ENCODE results near the gene CLK3. TPM values are rescaled to one million over a fixed set of nuclear protein-coding genes. Genes with fewer than 3 reads are reported as not detected.
A peak's percentile ranks its signal among the peaks of the same experiment; 100 is the strongest.

Gene CLK3
- total and polyA plus RNA-seq, 2 of the 13 experiments (the other 11 are each of a cell fraction or from before 2014, with no cell fraction given) = 41.5 to 82.0 TPM

DNA sequence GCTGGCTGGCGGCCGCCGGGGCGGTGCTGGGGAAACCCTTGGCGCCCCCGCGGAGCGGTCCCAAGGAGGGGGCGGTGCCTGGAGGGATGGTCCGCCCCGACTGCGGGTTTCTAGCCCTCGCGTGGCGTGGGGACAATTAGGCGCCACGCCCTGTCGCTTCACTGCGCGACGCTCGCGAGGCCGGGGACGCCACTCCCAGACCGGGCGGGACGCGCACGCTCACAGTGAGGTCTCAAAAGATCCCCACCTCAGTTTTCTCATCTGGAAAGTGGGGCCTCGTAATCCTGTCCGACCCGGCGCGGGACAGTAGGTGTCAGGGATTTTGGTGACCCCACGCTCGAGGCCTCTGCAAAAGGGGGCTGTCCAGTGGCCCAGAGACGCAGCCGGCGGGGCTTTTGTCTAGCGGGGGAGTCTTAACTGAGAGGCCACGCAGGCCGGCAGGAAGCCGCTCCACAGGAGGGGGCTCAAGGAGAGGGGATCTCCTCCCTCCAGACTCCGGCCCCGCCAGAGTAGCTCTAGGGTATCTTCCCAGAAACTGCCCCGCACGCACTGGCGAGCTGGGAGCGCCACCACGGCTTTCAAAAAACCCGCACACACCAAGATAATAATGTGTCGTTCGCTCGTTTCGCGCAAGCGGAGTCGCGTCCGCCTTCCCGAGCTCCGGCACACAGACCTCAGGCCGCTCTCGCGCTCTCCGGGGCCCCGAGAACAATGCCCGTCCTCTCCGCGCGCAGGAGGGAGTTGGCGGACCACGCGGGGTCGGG lies 710 bp upstream of the CLK3 start (continued):
- TF ChIP-seq REXO4 (CRISPR knock-in tag; IDR thresholded peaks at IDR 0.05; ENCODE audit: borderline replicate concordance) (no peak), PAWR (CRISPR knock-in tag; IDR thresholded peaks at IDR 0.05; ENCODE audit: borderline replicate concordance) (no peak), SNAI1 (CRISPR knock-in tag; IDR thresholded peaks at IDR 0.05; ENCODE audit: borderline replicate concordance) (peak; percentile 56; the same call in 1 of the 2 replicates), LCORL (IDR thresholded peaks at IDR 0.05) (no peak), LCORL (CRISPR knock-in tag; IDR thresholded peaks at IDR 0.05) (no peak), SP5 (CRISPR knock-in tag; IDR thresholded peaks at IDR 0.05; ENCODE audit: borderline replicate concordance, low read depth) (peak; percentile 82), ZNF883 (CRISPR knock-in tag; IDR thresholded peaks at IDR 0.05; ENCODE audit: not compliant biosample characterization) (peak; percentile 23), SYNCRIP (IDR thresholded peaks at IDR 0.05; ENCODE audit: insufficient read depth, low read depth, low read length) (no peak)
- TF ChIP-seq, protein P1, sequence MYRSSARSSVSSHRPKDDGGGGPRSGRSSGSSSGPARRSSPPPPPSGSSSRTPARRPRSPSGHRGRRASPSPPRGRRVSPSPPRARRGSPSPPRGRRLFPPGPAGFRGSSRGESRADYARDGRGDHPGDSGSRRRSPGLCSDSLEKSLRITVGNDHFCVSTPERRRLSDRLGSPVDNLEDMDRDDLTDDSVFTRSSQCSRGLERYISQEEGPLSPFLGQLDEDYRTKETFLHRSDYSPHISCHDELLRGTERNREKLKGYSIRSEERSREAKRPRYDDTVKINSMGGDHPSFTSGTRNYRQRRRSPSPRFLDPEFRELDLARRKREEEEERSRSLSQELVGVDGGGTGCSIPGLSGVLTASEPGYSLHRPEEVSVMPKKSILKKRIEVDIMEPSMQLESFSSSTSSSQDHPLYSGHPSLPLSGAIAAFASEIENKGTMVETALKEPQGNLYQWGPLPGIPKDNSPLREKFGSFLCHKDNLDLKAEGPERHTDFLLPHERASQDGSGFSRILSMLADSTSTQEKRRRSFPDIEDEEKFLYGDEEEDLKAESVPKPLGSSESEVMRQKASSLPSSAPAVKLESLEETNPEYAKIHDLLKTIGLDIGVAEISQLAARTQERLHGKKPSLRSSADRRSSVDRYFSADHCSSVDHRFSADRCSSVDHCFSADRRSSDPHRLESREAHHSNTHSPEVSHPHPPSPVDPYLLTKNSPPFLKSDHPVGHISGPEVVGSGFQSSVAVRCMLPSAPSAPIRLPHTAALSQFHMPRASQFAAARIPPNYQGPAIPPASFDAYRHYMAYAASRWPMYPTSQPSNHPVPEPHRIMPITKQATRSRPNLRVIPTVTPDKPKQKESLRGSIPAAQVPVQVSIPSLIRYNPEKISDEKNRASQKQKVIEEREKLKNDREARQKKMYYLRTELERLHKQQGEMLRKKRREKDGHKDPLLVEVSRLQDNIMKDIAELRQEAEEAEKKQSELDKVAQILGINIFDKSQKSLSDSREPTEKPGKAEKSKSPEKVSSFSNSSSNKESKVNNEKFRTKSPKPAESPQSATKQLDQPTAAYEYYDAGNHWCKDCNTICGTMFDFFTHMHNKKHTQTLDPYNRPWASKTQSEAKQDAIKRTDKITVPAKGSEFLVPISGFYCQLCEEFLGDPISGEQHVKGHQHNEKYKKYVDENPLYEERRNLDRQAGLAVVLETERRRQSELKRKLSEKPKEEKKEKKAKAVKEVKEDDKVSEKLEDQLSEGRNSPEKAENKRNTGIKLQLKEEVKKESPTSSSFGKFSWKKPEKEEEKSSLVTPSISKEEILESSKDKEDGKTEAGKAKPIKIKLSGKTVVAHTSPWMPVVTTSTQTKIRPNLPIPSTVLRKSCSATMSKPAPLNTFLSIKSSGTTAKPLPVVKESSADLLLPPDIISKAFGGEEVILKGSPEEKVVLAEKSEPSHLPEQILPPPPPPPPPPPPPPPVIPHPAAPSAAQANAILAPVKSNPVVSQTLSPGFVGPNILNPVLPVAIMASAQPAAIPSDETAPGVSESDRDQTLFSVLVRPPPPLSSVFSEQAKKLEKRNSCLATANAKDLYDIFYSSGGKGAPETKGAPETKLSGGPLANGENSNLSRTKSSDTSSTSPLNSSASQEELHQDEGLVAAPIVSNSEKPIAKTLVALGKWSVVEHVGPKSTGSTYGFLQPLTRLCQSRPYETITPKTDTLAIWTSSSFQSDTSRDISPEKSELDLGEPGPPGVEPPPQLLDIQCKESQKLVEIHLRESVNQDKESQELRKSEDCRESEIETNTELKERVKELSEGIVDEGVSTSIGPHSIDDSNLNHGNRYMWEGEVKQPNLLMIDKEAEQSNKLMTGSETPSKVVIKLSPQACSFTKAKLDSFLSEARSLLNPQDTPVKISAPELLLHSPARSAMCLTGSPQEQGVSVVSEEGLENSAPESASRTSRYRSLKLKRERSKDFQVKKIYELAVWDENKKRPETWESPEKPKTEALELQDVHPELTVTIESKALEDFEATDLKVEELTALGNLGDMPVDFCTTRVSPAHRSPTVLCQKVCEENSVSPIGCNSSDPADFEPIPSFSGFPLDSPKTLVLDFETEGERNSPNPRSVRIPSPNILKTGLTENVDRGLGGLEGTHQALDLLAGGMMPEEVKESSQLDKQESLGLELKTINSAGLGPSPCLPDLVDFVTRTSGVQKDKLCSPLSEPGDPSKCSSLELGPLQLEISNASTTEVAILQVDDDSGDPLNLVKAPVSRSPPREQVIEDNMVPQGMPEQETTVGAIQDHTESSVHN (CRISPR knock-in tag; IDR thresholded peaks at IDR 0.05) = peak; percentile 66; the same call in 1 of the 2 replicates
- TF ChIP-seq, protein P2, sequence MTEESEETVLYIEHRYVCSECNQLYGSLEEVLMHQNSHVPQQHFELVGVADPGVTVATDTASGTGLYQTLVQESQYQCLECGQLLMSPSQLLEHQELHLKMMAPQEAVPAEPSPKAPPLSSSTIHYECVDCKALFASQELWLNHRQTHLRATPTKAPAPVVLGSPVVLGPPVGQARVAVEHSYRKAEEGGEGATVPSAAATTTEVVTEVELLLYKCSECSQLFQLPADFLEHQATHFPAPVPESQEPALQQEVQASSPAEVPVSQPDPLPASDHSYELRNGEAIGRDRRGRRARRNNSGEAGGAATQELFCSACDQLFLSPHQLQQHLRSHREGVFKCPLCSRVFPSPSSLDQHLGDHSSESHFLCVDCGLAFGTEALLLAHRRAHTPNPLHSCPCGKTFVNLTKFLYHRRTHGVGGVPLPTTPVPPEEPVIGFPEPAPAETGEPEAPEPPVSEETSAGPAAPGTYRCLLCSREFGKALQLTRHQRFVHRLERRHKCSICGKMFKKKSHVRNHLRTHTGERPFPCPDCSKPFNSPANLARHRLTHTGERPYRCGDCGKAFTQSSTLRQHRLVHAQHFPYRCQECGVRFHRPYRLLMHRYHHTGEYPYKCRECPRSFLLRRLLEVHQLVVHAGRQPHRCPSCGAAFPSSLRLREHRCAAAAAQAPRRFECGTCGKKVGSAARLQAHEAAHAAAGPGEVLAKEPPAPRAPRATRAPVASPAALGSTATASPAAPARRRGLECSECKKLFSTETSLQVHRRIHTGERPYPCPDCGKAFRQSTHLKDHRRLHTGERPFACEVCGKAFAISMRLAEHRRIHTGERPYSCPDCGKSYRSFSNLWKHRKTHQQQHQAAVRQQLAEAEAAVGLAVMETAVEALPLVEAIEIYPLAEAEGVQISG (CRISPR knock-in tag; IDR thresholded peaks at IDR 0.05) = peak; percentile 47; the same call in 1 of the 2 replicates
- TF ChIP-seq, protein P3, sequence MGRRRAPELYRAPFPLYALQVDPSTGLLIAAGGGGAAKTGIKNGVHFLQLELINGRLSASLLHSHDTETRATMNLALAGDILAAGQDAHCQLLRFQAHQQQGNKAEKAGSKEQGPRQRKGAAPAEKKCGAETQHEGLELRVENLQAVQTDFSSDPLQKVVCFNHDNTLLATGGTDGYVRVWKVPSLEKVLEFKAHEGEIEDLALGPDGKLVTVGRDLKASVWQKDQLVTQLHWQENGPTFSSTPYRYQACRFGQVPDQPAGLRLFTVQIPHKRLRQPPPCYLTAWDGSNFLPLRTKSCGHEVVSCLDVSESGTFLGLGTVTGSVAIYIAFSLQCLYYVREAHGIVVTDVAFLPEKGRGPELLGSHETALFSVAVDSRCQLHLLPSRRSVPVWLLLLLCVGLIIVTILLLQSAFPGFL (CRISPR knock-in tag; IDR thresholded peaks at IDR 0.05) = no peak
